IMR-90 (cell line): Measurements from ENCODE around the gene PDXK. TPM values are rescaled to one million over a fixed set of nuclear protein-coding genes. Genes with fewer than 3 reads are reported as not detected.

Source experiments
- ATAC-seq: fragments of 200-7000 bp; cut with Tn5 transposase; 2 replicates; pipeline ENCODE4 v1.9.1; 2020; ENCODE audit warnings: low read depth, mild to moderate bottlenecking, moderate library complexity
- BruUV-seq: library from RNA; stranded (reverse); fragments of 400-500 nt; replicated peaks from 2 replicates; lab custom pipeline; 2021; lab: Mats Ljungman, UMichigan
- CTCF ChIA-PET: fragments of 300-600 bp; formaldehyde crosslinking; extraction: SDS; loops from one replicate; lab custom pipeline; 2021; ENCODE audit warnings: antibody characterized with exemption; lab: Yijun Ruan, JAX
- POLR2A ChIA-PET: fragments of 300-600 bp; sonication (Branson Sonifier 250); formaldehyde crosslinking; loops from one replicate; lab custom pipeline; 2022; ENCODE audit warnings: antibody characterized with exemption; ENCODE audit not compliant: unreplicated experiment; lab: Charles Lee
- DNase-seq: peaks from one replicate; pipeline ENCODE4 v3.0.0; 2013
- H2AFZ ChIP-seq: replicated peaks from 2 replicates; pipeline ENCODE3; 2013; ENCODE audit warnings: low read length, mild to moderate bottlenecking; ENCODE audit not compliant: poor library complexity
- H2AK5ac ChIP-seq: 2 replicates; pipeline ENCODE4 v1.6.1; 2013; ENCODE audit warnings: low read depth, low read length, inconsistent platforms
- H2AK9ac ChIP-seq: replicated peaks from 2 replicates; pipeline ENCODE3; 2013; ENCODE audit warnings: mild to moderate bottlenecking, low read depth, low read length, moderate library complexity; ENCODE audit not compliant: poor library complexity
- H2BK120ac ChIP-seq: 2 replicates; pipeline ENCODE4 v1.6.1; 2013; ENCODE audit warnings: low read depth, low read length, inconsistent platforms
- H2BK15ac ChIP-seq: 3 replicates; pipeline ENCODE4 v1.6.1; 2013; ENCODE audit warnings: low read depth, low read length, inconsistent platforms
- H2BK20ac ChIP-seq: 2 replicates; pipeline ENCODE4 v1.6.1; 2013; ENCODE audit warnings: low read depth, mild to moderate bottlenecking, inconsistent platforms, low read length, moderate library complexity
- H2BK5ac ChIP-seq: 2 replicates; pipeline ENCODE4 v1.6.1; 2013; ENCODE audit warnings: mild to moderate bottlenecking, low read depth, low read length, inconsistent platforms; ENCODE audit not compliant: poor library complexity, severe bottlenecking
- H3K14ac ChIP-seq: replicated peaks from 2 replicates; pipeline ENCODE4 v1.6.1; 2013; ENCODE audit warnings: low read depth, low read length, inconsistent platforms
- H3K18ac ChIP-seq: 2 replicates; pipeline ENCODE4 v1.6.1; 2013; ENCODE audit warnings: low read depth, low read length, control low read depth
- H3K23ac ChIP-seq: 2 replicates; pipeline ENCODE4 v1.6.1; 2013; ENCODE audit warnings: low read depth, low read length, inconsistent platforms
- H3K27ac ChIP-seq: 2 replicates; pipeline ENCODE4 v1.5.1; 2013; ENCODE audit warnings: mild to moderate bottlenecking, control low read depth, low read length; ENCODE audit not compliant: insufficient read depth
- H3K27me3 ChIP-seq: 2 replicates; pipeline ENCODE4 v1.6.1; 2013; ENCODE audit warnings: low read length; ENCODE audit not compliant: control insufficient read depth, insufficient read depth
- H3K36me3 ChIP-seq: 2 replicates; pipeline ENCODE4 v1.6.1; 2013; ENCODE audit warnings: low read length, mixed read lengths; ENCODE audit not compliant: control insufficient read depth, insufficient read depth
- H3K4ac ChIP-seq: 2 replicates; pipeline ENCODE4 v1.6.1; 2013; ENCODE audit warnings: low read depth, low read length, inconsistent platforms
- H3K4me1 ChIP-seq: 2 replicates; pipeline ENCODE4 v1.6.1; 2013; ENCODE audit warnings: low read length, mixed read lengths; ENCODE audit not compliant: control insufficient read depth, insufficient read depth
- H3K4me2 ChIP-seq: 2 replicates; pipeline ENCODE4 v1.6.1; 2013; ENCODE audit warnings: low read depth, mild to moderate bottlenecking, control low read depth, low read length, moderate library complexity
- H3K4me3 ChIP-seq: 2 replicates; pipeline ENCODE4 v1.5.1; 2013; ENCODE audit warnings: low read depth, mild to moderate bottlenecking, control low read depth, low read length, moderate library complexity; ENCODE audit not compliant: insufficient read depth
- H3K56ac ChIP-seq: 2 replicates; pipeline ENCODE4 v1.6.1; 2013; ENCODE audit warnings: low read length, inconsistent platforms; ENCODE audit not compliant: insufficient read depth; ENCODE audit errors: extremely low read depth
- H3K79me1 ChIP-seq, 2 experiments: 2 replicates each; pipeline ENCODE4 v1.6.1; 2013; ENCODE audit warnings: low read length in 2 of 2, inconsistent platforms in 1 of 2, low read depth in 1 of 2
- H3K9ac ChIP-seq: 2 replicates; pipeline ENCODE4 v1.6.1; 2013; ENCODE audit warnings: low read depth, low read length, control low read depth
- H3K9me1 ChIP-seq: 2 replicates; pipeline ENCODE4 v1.6.1; 2013; ENCODE audit warnings: low read length, inconsistent platforms; ENCODE audit not compliant: insufficient read depth
- H3K9me3 ChIP-seq: 2 replicates; pipeline ENCODE4 v1.6.1; 2013; ENCODE audit warnings: low read length; ENCODE audit not compliant: control insufficient read depth, insufficient read depth
- H4K20me1 ChIP-seq: 2 replicates; pipeline ENCODE4 v1.6.1; 2013; ENCODE audit warnings: low read length, inconsistent platforms; ENCODE audit not compliant: insufficient read depth
- H4K5ac ChIP-seq: 2 replicates; pipeline ENCODE4 v1.6.1; 2013; ENCODE audit warnings: mild to moderate bottlenecking, low read depth, low read length, control low read depth
- H4K8ac ChIP-seq, 2 experiments: 2 replicates each; pipeline ENCODE4 v1.6.1; 2013; ENCODE audit warnings: low read depth in 2 of 2, low read length in 2 of 2, control low read depth in 1 of 2, inconsistent platforms in 1 of 2
- H4K91ac ChIP-seq: 2 replicates; pipeline ENCODE4 v1.6.1; 2013; ENCODE audit warnings: low read depth, low read length, inconsistent platforms; ENCODE audit not compliant: insufficient read depth
- CHD1 ChIP-seq: IDR thresholded peaks from 2 replicates; pipeline ENCODE4 v1.6.1; 2012; ENCODE audit warnings: low read depth, low read length, improper control_type of control experiment
- POLR2A ChIP-seq: IDR thresholded peaks from 2 replicates; pipeline ENCODE4 v1.6.1; 2012; ENCODE audit warnings: mild to moderate bottlenecking, low read depth, low read length
- RFX5 ChIP-seq: IDR thresholded peaks from 2 replicates; pipeline ENCODE4 v1.8.0; 2012; ENCODE audit warnings: low read depth, mild to moderate bottlenecking, low read length, moderate library complexity
- SMC3 ChIP-seq: fragments of 150-350 bp; IDR thresholded peaks from 2 replicates; pipeline ENCODE4 v1.6.1; 2016; ENCODE audit warnings: low read depth, mild to moderate bottlenecking, antibody characterized with exemption, low read length, moderate library complexity
- WGBS, 2 experiments: methylation state at CpG; one replicate each; pipeline versions ENCODE4 v1.1.5 to v1.1.7; 2013; ENCODE audit warnings: missing lambda C conversion rate in 2 of 2; ENCODE audit not compliant: insufficient read length in 1 of 2; ENCODE audit errors: extremely low coverage in 2 of 2; 5-methylcytosine and 5-hydroxymethylcytosine counted together
- dilution Hi-C: fragments of 300-500 bp; cut with HindIII; formaldehyde crosslinking; loops from one replicate; pipeline ENCODE4 v1.14.3; 2018; ENCODE audit warnings: low sequenced_read_pairs; ENCODE audit not compliant: unreplicated experiment
- in situ Hi-C: fragments of 300-500 bp; cut with MboI; formaldehyde crosslinking; loops from 3 replicates; pipeline ENCODE4 v1.14.3; 2019; ENCODE audit warnings: low sequenced_read_pairs, inconsistent platforms, mixed read lengths
- intact Hi-C: fragments of 100-400 bp; cut with micrococcal nuclease; formaldehyde crosslinking; loops from 2 replicates; pipeline ENCODE4 v1.10.0; 2022
- polyA plus RNA-seq, 3 experiments: library from polyadenylated mRNA; depleted of rRNA; stranded (reverse); fragments of >200 nt; gene quantifications; 2 replicates each; pipeline ENCODE4 v1.2.3, GENCODE V29; 2012; ENCODE audit warnings: low replicate concordance in 1 of 3
- total RNA-seq: library from RNA; depleted of rRNA; stranded (reverse); fragments of >200 nt; gene quantifications from 2 replicates; pipeline ENCODE4 v1.2.3, GENCODE V29; 2012
- TF ChIP-seq, protein P1 (sequence below): conservative IDR thresholded peaks from 2 replicates; pipeline ENCODE4 v1.5.1; 2012; ENCODE audit warnings: mild to moderate bottlenecking, low read depth, low read length, improper control_type of control experiment
- TF ChIP-seq, protein P2 (sequence below): fragments of 150-350 bp; IDR thresholded peaks from 2 replicates; pipeline ENCODE4 v1.6.1; 2017; ENCODE audit warnings: mild to moderate bottlenecking, antibody characterized with exemption, low read length, low read depth

The PDXK gene
- total and polyA plus RNA-seq, 2 of the 4 experiments (the other 2 are of a cell fraction), result 155 to 312 TPM

DNA sequence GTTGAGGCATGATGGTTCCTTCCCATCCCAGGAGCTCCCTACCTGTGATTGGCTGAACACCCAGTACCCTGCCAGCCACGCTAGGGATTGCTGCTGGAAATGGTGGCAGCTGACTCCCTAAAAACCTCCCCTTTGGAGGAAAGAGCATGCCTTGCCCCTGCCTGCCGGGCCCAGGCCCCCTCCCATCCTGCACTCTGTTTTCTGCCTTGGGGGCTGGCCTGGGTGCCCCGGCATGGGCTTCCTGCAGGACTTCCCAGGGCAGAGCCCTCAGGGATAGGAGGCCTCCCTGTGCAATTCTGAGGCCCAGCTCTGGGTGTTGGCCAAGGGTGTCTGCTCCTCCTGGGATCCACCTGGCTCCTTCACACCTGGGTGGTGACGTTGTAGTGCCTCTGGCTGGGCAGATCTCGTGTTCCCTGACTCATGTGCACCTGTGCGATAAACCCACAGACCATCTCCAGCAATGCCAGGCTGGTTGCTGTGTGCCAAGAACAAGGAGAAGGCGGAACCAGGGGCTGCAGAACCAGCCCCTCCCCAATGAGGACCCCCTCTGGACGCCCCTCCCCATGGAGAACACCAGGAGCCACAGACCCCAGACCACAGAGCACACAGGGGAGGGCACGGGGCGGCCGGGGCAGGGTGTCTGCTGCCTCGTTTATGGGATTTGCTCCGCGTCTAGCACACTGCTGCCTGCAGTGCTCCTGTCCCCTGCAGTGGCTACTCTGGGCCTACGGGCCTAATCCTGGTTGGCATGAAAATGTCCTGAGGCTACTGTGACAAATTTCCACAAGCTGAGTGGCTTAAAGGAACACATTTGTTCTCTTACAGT is 43.6 kb downstream of the PDXK start:
- Histone ChIP-seq H3K23ac (no peak overlapping the region), H2BK5ac (no peak overlapping the region), H4K20me1 (0 out of 2 replicates have a peak, but pooled peaks cover 4% of the 10 kb centered on the region), H3K4me3 (no peak overlapping the region), H3K27me3 (no peaks in the 10 kb centered on the region), H3K79me1 (peaks cover 0 to 6% of the 10 kb centered on the region in 2 experiments; a peak in 1 of 4 replicates), H3K36me3 (peaks cover 41% of the 10 kb centered on the region), H3K27ac (no peak overlapping the region), H2AK9ac (no peak overlapping the region), H2BK20ac (no peak overlapping the region), H3K9me3 (peaks cover 3% of the 10 kb centered on the region; the same call in 1 of the 2 replicates), H3K14ac (no peak overlapping the region), H3K9me1 (peaks cover 8% of the 10 kb centered on the region), H2BK120ac (no peak overlapping the region), H4K5ac (no peak overlapping the region), H3K9ac (no peak overlapping the region), H3K18ac (no peak overlapping the region), H2BK15ac (no peak overlapping the region), H3K56ac (no peak overlapping the region), H3K4ac (no peak overlapping the region), H4K8ac (no peak overlapping the region), H3K4me1 (peaks cover 9% of the 10 kb centered on the region; the same call in 1 of the 2 replicates), H2AK5ac (no peak overlapping the region), H2AFZ (no peak overlapping the region), H3K4me2 (no peak overlapping the region), H4K91ac (no peak overlapping the region)
- ChIA-PET POLR2A (no interaction called here), CTCF (interaction anchor here (0.6 kb wide), 1 partner anchor 38 kb away, joined by 4 read pairs; no protein-coding TSS in a partner anchor)
- 100% methylated on average over 2 of the region's 15 CpGs; no CpG with 5 or more reads in 1 of the 2 experiments for WGBS, 2 experiments
- intact Hi-C loops (no loop called here), in situ Hi-C loops (no loop called here), dilution Hi-C loops (no loop called here)
- TF ChIP-seq RFX5 (no peak), CHD1 (no peak), POLR2A (no peak), SMC3 (no peak)
- TF ChIP-seq, protein P1, sequence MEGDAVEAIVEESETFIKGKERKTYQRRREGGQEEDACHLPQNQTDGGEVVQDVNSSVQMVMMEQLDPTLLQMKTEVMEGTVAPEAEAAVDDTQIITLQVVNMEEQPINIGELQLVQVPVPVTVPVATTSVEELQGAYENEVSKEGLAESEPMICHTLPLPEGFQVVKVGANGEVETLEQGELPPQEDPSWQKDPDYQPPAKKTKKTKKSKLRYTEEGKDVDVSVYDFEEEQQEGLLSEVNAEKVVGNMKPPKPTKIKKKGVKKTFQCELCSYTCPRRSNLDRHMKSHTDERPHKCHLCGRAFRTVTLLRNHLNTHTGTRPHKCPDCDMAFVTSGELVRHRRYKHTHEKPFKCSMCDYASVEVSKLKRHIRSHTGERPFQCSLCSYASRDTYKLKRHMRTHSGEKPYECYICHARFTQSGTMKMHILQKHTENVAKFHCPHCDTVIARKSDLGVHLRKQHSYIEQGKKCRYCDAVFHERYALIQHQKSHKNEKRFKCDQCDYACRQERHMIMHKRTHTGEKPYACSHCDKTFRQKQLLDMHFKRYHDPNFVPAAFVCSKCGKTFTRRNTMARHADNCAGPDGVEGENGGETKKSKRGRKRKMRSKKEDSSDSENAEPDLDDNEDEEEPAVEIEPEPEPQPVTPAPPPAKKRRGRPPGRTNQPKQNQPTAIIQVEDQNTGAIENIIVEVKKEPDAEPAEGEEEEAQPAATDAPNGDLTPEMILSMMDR, result no peak
- TF ChIP-seq, protein P2, sequence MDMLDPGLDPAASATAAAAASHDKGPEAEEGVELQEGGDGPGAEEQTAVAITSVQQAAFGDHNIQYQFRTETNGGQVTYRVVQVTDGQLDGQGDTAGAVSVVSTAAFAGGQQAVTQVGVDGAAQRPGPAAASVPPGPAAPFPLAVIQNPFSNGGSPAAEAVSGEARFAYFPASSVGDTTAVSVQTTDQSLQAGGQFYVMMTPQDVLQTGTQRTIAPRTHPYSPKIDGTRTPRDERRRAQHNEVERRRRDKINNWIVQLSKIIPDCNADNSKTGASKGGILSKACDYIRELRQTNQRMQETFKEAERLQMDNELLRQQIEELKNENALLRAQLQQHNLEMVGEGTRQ, result no peak
- no TSS peak for BruUV-seq
- ATAC-seq (no peak), DNase-seq (no peak)
